Measurements from ENCODE around the gene ARMC2. TPM values are rescaled to one million over a fixed set of nuclear protein-coding genes. Genes with fewer than 3 reads are reported as not detected.

The ARMC2 gene
- polyA plus RNA-seq, 1 of the 3 experiments (the other 2 are of a cell fraction) = 2.4 TPM

GRCh38 chr6:109021870-109022269, 173.6 kb downstream of the ARMC2 start:
- Histone ChIP-seq H3K9me3 (no peaks in the 10 kb centered on the region), H3K79me2 (ENCODE audit: insufficient read depth) (no peaks in the 10 kb centered on the region), H3K27ac (ENCODE audit: low read depth in 2 of 2, low read length in 1 of 2) (no peak overlapping the region), H2AFZ (ENCODE audit: low read depth) (no peak overlapping the region), H3K36me3 (replicated peaks in 1 of 2; ENCODE audit: control insufficient read depth in 1 of 2, insufficient read depth in 2 of 2, low read length in 1 of 2) (no peaks in the 10 kb centered on the region), H3F3A (replicated peaks; ENCODE audit: insufficient read depth) (peaks cover 4% of the 10 kb centered on the region), H3K27me3 (ENCODE audit: insufficient read depth) (no peaks in the 10 kb centered on the region), H3K4me1 (ENCODE audit: control insufficient read depth in 1 of 2, insufficient read depth in 2 of 2, low read depth in 1 of 2, low read length in 1 of 2) (peaks cover 0 to 7% of the 10 kb centered on the region in 2 experiments; a peak in 1 of 4 replicates), H3K9me2 (no peaks in the 10 kb centered on the region), H3K9ac (no peak overlapping the region), H3K4me2 (no peak overlapping the region), H3K4me3 (ENCODE audit: low read depth in 2 of 2, low read length in 1 of 2) (no peak overlapping the region), H4K20me1 (ENCODE audit: insufficient read depth) (no peaks in the 10 kb centered on the region)
- ChIA-PET POLR2A (interaction anchor here (0.6 kb wide), 1 partner anchor 27 kb away, joined by 3 read pairs; no protein-coding TSS in a partner anchor), CTCF (interaction anchor here (1.1 kb wide), 1 partner anchor 51 kb away, joined by 3 read pairs; no protein-coding TSS in a partner anchor)
- TF ChIP-seq TAF1 (IDR thresholded peaks at IDR 0.05; ENCODE audit: borderline replicate concordance, low read depth, low read length) (no peak), RAD21 (IDR thresholded peaks at IDR 0.05; ENCODE audit: low read length) (no peak), EP300 (IDR thresholded peaks at IDR 0.05; ENCODE audit: borderline replicate concordance in 1 of 2, low read depth in 1 of 2, low read length in 1 of 2) (no peak), FOXM1 (IDR thresholded peaks at IDR 0.05; ENCODE audit: low read depth) (no peak), ZBTB33 (IDR thresholded peaks at IDR 0.05; ENCODE audit: borderline replicate concordance, low read depth) (no peak), NRF1 (IDR thresholded peaks at IDR 0.05; ENCODE audit: low read depth, low read length) (no peak), MEF2A (IDR thresholded peaks at IDR 0.05; ENCODE audit: borderline replicate concordance, low read depth) (no peak), FOSL2 (IDR thresholded peaks at IDR 0.05; ENCODE audit: borderline replicate concordance, low read depth) (no peak), CHD2 (IDR thresholded peaks at IDR 0.05; ENCODE audit: low read length, partially characterized antibody) (no peak), PBX3 (IDR thresholded peaks at IDR 0.05) (no peak), RCOR1 (IDR thresholded peaks at IDR 0.05; ENCODE audit: low read length) (no peak), GABPA (IDR thresholded peaks at IDR 0.05; ENCODE audit: low read depth) (no peak), GATA2 (CRISPR knock-in tag; IDR thresholded peaks at IDR 0.05) (no peak)
- TF ChIP-seq, protein P1, sequence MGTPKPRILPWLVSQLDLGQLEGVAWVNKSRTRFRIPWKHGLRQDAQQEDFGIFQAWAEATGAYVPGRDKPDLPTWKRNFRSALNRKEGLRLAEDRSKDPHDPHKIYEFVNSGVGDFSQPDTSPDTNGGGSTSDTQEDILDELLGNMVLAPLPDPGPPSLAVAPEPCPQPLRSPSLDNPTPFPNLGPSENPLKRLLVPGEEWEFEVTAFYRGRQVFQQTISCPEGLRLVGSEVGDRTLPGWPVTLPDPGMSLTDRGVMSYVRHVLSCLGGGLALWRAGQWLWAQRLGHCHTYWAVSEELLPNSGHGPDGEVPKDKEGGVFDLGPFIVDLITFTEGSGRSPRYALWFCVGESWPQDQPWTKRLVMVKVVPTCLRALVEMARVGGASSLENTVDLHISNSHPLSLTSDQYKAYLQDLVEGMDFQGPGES (IDR thresholded peaks at IDR 0.05; ENCODE audit: low read depth, low read length) = no peak
- TF ChIP-seq, protein P2, sequence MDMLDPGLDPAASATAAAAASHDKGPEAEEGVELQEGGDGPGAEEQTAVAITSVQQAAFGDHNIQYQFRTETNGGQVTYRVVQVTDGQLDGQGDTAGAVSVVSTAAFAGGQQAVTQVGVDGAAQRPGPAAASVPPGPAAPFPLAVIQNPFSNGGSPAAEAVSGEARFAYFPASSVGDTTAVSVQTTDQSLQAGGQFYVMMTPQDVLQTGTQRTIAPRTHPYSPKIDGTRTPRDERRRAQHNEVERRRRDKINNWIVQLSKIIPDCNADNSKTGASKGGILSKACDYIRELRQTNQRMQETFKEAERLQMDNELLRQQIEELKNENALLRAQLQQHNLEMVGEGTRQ (IDR thresholded peaks at IDR 0.05; ENCODE audit: borderline replicate concordance, low read depth, low read length) = no peak
- no peak for DNase-seq
- 100% methylated on average over 1 of the region's 1 CpG for WGBS (ENCODE audit: low lambda C conversion rate)
